Epidermal melanocyte (primary cell): ENCODE results near the gene HOMER1.

Source experiments
- DNase-seq: peaks from one replicate; pipeline ENCODE4 v3.0.0; 2011; ENCODE audit warnings: low spot score; ENCODE audit not compliant: insufficient read length

HOMER1 gene

DNA sequence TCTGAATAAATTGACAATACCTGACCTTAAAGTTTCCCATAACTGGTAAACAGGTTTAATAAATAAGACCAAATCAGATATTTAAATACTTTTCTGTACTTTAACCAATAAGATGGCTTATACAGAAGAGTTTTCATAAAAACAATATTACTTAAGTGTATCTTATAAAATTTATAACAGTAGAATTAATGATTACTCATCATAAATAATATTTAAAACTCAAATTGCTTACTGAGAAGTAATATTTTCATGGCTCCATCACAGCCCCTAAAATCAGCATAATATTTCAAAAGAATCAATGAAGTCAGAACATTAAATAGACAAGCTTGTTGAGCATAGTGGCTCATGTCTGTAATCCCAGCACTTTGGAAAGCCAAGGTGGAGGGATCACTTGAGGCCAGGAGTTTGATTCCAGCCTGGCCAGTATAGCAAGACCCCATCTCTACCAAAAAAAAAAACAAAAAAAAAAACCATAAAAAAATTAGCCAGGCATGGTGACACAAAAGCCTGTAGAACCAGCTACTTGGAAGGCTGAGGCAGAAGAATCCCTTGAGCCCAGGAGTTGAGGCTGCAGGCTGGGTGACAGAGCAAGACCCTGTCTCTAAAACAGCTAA lies 23.5 kb downstream of the HOMER1 start:
- no peak for DNase-seq

DNA sequence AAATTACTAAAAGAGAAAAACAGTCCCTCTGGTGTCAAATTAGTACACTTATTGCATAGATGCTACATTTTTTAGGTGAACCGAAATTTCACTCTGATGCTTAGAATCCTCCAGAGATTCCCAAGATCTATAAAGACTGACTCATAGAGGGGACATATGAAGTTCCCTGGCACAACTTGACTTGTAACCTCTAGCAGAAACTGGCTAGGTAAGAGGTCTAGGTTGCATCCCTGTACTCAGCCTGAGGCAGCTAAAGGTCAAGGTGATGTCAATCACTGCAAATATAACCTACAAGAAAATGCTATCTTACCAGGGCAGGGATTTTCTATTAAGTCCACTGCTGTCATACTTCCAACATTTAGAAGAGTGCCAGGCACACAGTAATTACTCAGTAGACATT lies 24.2 kb downstream of the HOMER1 start:
- no peak for DNase-seq

DNA sequence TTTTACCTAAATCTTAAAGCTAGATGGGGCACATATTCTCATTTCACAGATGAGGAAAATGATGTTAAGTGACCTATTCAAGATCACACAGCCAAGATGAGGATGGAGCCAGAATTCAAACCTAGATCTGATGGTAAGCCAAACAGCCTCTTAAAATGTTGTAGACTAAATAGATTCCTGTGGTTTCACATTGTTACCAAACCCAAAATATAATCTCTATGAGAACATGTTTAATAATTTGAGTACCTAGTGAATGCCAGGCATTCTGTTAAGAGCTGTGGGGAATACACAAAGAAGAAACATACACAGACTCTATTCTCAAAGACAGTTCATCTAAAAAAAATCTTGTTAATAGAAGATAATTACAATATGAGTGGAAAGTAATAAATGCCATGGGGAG lies 25.2 kb downstream of the HOMER1 start:
- DNase-seq: no peak

DNA sequence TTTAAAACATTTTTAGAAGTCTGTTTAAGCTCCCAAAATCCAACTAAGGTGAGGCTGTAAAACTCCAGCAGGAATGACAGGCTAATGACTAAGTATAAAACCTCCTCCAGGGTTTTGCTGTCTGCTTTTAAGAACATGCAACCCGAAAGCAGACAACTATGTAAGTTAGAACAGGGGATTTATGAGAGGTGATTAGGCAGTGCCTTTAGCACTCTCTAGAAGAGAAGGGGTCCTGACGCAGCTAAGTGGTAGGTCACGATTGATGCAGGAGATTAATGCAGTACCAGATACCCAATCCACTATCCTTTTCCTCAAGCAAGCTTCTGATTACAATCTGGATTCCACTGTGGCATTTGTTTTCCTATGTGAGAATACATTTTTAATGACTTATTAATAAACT lies 25.9 kb downstream of the HOMER1 start:
- DNase-seq: no peak

DNA sequence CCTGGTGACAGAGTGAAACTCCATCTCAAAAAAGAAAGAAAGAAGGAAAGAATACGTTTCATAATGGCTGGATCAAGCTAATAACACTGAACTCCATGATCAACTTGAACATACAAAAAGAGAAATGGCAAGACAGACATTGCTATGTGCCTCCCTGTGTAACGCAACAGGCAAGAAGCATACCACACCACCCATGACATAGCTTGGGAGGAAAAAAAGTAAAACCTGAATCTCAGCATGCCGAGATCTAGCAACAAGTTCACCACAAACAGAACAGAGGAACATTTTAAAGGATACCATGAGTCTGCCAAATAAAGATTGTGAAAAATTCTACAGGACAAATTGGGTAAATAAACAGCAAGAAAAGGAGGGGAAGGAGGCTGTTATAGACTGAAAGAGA lies 26.7 kb downstream of the HOMER1 start:
- DNase-seq: no peak

DNA sequence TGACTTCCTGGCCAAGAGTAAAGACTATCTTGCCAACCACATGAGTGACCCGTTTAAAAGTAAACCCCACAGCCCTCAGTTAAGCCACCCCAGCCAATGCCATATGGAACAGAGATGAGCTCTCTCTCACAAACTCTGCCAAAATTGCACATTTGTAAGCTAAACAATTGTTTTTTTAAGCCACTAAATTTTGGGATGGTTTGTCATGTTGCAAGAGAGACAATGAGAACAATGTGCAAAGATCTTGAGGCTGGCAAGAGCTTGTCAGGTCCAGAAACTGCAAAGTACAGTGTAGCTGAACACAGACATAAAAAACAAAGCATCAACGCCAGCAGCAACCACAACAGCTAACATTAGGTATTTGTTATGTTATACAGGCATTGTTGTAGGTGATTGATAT lies 27.8 kb downstream of the HOMER1 start:
- no peak for DNase-seq

DNA sequence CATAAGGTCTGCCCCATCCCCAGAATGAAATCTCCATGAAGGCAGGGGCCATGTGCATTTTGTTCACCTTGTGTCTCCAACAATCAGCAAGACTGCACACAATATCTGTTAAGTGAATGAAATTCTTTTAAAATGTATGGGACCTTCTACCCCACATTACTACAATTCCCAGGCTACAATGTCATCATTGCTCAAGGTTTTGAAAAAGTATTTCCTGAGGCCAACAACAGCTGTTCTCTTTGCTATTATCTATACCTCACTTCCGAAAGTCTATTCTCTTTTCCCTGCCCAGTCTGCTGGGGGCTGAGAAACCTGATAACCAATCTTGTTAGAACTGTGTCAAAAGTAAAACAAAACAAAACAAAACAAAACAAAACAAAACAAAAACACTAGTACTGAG lies 29.2 kb downstream of the HOMER1 start:
- DNase-seq: no peak

DNA sequence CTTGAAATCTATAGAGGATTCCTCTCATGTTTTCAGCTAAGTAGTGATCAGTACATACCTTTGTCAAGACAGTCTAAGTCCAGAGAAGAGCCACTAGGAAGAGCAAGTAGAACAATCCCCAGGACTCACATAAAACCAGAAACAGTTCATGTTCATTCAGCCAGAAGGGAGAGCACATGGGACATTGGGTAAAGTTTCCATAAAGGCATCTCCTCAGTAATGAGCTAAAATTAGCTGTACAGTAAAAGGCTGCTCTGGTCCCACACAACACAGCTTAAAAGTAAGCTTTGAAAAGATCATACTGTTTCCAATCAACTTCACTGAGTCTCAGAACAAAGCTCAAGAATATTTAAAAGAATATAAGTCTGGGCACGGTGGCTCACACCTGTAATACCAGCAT lies 32.4 kb downstream of the HOMER1 start:
- DNase-seq: no peak

DNA sequence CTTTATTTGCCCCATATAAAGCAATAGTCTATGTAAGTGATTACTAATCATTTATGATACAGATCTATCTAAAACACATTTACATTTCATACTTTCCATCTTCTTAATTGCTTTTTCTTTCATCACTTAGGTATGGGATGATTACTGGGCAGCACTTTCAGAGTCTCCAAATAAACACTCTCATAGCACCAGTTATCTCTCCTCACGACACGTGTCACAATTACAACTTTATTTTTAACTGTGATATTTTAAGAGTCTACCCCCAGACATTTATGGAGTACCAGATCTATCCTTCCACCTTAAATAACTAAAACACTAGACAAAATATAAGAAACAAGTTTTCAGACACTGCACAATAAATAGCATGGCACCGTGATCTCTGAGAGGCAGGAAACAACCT lies 32.9 kb downstream of the HOMER1 start:
- no peak for DNase-seq

DNA sequence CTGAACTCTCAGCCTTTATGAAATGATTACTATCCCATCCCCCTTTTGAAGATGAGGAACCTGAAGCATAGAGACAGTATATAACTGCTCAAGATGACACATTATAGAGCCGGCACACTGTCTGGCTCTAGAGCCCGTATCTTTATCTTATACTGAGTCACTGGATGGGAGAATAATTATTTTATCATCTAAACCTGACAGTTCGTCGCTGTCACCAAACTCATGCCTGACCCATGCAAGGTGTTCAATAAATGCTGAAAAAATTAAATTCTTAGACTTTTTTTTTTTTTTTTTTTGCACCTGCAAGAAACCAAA lies 38.8 kb downstream of the HOMER1 start:
- DNase-seq: no peak

DNA sequence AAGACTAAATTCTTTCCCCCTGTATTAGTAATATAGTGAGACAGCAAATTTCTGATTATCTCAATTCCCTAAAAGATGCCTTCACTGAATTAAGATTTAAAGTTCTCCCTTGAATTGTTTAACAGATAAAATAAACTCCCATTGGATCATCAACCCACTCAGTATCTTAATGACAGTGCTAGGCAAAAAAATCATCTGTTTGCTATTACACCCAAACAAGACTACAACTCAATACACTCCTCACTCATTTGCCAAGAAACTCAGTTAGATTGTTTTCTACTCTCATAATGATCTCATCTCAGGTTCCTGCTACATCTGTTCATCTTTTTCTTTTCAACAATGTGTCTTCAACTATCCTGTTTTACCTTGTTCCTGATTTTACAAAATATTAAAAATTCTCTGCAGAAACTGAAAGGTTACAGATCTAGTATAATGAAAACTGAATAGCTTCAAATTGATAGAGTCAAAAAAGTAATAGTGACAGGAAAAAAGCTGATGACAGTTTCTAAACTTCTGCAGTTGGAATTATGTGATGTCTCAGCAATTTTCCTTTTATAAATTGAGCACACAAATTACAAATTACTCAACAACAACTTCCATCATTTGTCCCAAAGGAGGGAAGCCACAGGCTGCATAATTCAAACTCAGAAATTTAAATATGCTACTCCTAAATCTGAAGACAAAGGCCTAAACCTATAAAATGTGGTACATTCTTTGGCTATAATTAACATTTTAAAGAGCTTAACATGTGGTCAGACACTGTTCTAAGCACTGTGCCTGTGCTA lies 39.4 kb downstream of the HOMER1 start:
- DNase-seq: no peak

DNA sequence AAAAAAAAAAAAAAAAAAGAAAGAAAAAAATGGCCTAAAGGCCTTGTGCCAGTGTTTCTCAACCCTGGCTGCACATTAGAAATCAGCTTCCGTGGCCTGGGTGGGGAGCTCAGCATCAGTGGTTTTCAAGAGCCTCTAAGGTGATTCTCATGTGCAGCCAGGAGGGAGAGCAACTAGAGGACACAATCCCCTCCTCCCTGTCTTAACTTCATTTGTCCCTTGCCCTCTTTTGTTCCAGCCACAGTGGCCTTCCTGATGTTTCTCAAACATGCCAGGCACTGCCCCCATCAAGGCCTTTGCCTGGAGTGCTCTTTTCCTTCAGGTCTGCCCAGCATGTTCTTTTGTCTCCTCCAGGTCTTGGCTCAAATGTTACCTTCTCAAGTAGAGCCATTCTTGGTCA lies 42.4 kb downstream of the HOMER1 start:
- DNase-seq: no peak

DNA sequence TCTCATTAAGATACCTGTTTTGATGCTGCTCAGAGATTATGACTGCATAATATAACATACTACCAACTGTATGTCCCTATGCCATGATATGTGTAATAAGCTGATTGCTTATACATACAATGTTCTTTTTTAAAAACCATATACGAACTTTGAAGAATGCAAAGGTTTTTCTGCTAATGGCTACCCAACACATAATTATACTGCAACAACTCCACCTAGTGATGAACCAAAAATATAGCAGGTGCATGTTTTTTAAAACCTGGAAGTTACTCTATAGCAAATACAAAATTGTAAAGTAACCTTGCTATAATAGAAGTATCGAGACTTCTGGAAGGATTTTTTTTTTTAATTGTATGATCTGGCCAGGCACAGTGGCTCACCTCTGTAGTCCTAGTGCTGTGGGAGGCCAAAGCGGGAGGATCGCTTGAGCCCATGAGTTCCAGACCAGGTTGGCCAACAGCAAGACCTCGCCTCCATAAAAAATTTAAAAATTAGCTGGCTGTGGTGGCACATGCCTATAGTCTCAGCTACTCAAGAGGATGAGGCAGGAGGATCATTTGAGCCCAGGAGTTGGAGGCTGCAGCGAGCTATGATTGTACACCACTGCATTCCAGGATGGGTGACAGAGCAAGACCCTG lies 49.1 kb downstream of the HOMER1 start:
- DNase-seq: no peak

DNA sequence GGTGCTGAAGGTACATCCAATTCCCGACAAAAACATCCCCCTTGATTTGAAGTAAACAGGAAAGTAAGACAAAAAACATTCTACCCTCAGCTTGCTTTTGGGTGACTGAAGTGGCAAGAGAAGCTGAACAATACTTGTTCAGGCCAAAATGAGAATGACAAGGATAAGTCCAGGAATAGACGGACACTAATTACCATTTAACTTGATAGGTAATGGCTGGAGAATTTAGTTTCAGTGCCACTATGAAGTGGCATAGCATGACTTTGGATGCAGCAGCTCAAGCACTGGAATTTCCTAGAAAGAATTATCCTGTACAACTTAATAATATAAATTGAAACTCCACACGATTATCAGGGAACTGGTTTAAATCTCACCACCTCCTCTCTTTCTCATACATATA lies 49.7 kb downstream of the HOMER1 start:
- no peak for DNase-seq

DNA sequence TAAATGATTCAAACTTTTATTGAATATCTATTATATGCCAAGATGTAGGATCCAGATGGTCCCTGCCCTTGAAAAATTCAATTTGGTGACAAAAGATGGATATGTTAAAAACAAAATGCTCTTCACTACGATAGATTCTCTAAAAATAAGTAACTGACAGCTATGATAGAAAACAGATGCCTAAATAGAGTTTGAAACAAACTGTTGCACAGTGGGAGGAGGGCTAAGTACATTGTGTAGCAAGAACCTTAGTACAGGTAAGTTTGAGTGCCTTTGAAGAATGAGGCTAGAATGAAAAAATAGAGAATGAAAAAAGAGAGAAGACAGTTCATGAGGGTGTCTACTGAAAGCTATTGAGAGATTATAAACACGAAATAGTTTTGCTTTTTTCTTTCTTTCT lies 54.3 kb downstream of the HOMER1 start:
- DNase-seq: no peak

DNA sequence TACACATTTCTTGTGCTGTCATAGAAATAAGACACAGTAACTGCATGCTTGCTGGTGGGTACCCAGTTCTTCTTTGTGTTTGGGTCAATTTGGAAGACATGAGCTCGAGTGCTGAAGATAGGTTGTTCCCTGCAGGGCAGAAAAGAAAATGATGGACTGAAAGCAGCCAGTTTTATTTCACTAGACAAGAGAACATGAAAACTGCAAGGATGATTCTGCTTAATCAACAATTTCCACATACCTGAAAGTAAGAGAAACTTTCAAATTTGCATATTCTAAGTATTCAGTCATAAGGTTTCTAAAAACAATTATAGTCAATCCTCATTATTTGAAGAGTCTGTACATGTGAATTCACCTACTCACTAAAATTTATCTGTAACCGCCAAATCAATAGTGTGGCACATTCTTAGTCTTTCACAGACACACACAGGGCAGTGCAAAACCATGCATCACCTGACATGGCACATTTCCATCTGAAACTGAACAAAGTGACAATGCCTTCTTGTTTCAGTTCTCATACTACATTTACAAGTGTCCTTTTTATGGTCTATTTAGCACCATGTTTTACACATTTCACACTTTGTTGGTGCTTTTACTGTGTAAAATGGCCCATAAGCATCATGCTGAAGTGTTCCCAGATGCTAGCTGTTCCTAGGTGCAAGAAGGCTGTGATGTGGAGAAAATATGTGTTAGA lies 56.9 kb downstream of the HOMER1 start:
- no peak for DNase-seq

DNA sequence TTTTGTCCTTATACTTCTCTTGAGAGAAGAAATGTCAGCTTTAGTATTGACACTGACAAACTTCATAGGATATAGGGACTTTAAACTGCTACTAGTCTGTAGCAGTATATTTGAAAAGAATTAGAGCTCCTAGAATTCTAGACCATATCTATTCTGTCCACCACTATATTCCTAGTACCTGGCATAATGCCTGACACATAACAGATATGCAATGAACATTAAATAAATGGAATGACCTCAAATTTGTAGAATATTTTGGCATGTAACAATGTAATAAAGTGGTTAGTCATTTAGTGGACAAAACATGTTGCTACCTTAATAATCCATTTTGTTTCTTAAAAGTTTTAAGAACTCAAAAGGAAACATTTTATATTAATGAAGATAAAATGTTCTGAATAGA lies 57.5 kb downstream of the HOMER1 start:
- DNase-seq: no peak

DNA sequence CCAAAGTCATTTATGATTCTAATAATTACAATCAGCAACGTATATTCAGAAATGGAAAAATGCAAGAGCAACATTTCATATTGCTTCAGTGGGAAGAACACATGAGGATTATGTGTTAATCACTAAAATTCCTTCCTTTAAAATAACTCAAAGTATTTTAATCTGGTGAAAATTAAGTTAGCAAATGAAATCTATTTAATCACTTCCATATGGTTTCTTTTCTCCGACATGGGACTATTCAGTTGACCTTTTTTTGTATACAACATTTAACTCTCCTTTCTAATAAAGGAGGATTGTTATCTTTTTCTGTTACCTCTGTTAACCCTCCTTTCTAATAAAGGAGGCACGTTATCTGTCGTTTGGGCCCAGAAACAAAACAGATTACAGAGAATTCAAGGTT lies 59.9 kb downstream of the HOMER1 start:
- DNase-seq: no peak

DNA sequence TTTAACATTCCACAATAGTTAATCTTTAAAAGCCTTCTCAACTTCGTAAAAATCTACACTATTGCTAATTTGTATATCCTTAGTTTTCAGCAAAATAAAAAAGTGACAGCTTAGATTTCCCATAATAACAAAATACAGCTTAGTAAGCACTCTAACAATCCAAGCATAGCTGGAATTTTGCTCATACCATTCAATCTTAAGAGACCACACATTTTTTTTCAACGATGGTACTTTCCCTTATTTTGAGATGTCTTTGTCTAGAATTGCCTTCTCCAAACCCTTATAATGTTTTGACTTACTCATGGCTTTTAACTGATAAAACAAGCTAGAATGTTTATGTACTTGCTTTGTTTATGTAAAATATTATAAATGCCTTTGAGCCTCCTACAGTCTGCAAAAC lies 65.6 kb downstream of the HOMER1 start:
- DNase-seq: no peak

DNA sequence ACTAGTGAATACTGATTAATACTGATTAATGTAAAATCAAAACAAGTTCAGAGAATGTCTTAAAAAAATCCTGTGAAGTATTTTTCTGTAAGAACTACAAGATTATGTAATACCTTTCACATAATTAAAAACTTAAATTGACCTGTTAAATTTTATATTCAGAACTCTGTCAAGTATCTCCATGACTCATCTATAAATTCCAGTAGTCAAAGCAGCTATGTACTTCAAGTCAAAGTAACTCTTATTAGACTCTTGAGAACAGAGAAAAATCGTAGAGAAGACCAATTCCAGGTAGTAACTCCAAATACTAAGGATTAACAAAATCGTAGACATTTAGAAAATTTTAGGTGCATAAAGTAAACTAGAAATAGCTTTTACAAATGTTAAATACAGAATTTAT lies 77.1 kb downstream of the HOMER1 start:
- no peak for DNase-seq

DNA sequence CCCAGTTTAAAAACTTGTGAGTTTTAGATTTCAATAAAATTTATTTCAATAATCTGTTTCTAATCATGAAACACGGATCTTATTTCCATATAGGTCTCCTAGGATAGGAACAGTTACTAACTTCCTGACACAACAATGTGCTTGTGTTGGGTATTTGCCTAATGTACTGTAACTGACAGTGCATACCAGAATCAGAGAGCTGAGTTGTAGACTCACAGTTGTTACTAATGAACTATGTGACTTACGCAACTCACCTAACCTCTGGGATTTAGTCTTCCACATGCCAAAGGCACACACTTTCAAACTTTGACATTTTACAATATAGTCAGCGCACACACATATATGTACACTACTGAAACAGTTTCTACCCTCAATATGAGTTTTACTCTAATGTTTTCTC lies 77.7 kb downstream of the HOMER1 start:
- DNase-seq: no peak

DNA sequence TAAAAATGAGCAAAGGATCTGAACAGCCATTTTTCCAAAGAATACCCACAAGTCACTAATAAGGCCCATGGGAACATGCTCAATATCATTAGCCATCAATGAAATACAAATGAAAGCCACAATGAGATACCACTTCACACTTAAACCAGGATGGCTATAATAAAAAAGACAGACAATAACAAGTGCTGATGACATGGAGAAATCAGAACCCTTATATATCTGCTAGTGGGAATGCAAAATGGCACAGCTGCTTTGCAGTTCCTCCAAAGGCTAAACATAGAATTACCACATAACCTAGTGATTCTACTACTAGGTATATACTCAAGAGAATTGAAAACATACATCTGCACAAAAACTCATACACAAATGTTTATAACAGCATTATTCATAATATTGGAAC lies 83.7 kb downstream of the HOMER1 start:
- no peak for DNase-seq

DNA sequence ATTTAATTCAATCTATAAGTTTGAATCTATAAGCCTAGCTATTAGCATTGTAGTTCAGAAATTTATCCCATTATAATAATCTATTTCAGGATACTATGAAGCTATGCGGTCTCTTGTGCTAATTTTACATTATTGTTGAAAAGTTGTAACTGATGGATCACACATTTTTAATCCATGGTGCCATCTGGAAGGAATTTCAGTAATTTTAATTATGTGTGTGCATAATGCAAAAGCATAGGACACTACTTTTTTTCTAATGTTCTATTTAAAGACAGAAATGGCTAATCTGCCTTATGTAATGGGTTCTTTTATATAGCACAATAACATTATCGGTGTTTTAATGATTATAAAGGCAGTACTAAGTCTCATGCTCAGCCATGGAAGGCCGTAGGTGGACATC lies 90.6 kb downstream of the HOMER1 start:
- no peak for DNase-seq
